ENCODE measurements around the gene TRABD2B.

The TRABD2B gene

GRCh38 chr1:47913225-47913823 is 83.9 kb downstream of the TRABD2B start:
- DNase-seq (ENCODE audit: low read depth in 2 of 3, low spot score in 2 of 3): no peak

GRCh38 chr1:47912756-47913155 is 84.4 kb downstream of the TRABD2B start:
- DNase-seq (ENCODE audit: low read depth in 2 of 3, low spot score in 2 of 3): no peak

- DNase-seq (ENCODE audit: low read depth in 2 of 3, low spot score in 2 of 3): no peak
These were observed 85.3 kb downstream of the TRABD2B start for GRCh38 chr1:47911892-47912291.

GRCh38 chr1:47911424-47911823 is 85.8 kb downstream of the TRABD2B start:
- DNase-seq (ENCODE audit: low read depth in 2 of 3, low spot score in 2 of 3): no peak

- DNase-seq (ENCODE audit: low read depth in 2 of 3, low spot score in 2 of 3): no peak
These were observed 88.9 kb downstream of the TRABD2B start for GRCh38 chr1:47908258-47908657.

GRCh38 chr1:47907177-47907528 is 90.0 kb downstream of the TRABD2B start:
- DNase-seq (ENCODE audit: low read depth in 2 of 3, low spot score in 2 of 3): no peak

GRCh38 chr1:47906527-47907176 is 90.5 kb downstream of the TRABD2B start:
- no peak for DNase-seq (ENCODE audit: low read depth in 2 of 3, low spot score in 2 of 3)

GRCh38 chr1:47906009-47906432 is 91.2 kb downstream of the TRABD2B start:
- DNase-seq (ENCODE audit: low read depth in 2 of 3, low spot score in 2 of 3): no peak

- DNase-seq (ENCODE audit: low read depth in 2 of 3, low spot score in 2 of 3): no peak
These were observed 93.5 kb downstream of the TRABD2B start for GRCh38 chr1:47903723-47904122.

GRCh38 chr1:47901001-47901575 is 96.1 kb downstream of the TRABD2B start:
- DNase-seq (ENCODE audit: low read depth in 2 of 3, low spot score in 2 of 3): no peak

- DNase-seq (ENCODE audit: low read depth in 2 of 3, low spot score in 2 of 3): no peak
These were observed 98.9 kb downstream of the TRABD2B start for GRCh38 chr1:47898133-47898845.

- no peak for DNase-seq (ENCODE audit: low read depth in 2 of 3, low spot score in 2 of 3)
These were observed 101.7 kb downstream of the TRABD2B start for GRCh38 chr1:47895279-47896125.

GRCh38 chr1:47894410-47895278 is 102.5 kb downstream of the TRABD2B start:
- no peak for DNase-seq (ENCODE audit: low read depth in 2 of 3, low spot score in 2 of 3)

GRCh38 chr1:47893412-47893811 is 103.8 kb downstream of the TRABD2B start:
- DNase-seq (ENCODE audit: low read depth in 2 of 3, low spot score in 2 of 3): no peak

GRCh38 chr1:47890779-47891178 is 106.4 kb downstream of the TRABD2B start:
- DNase-seq (ENCODE audit: low read depth in 2 of 3, low spot score in 2 of 3): no peak

GRCh38 chr1:47888294-47888629 is 108.9 kb downstream of the TRABD2B start:
- DNase-seq (ENCODE audit: low read depth in 2 of 3, low spot score in 2 of 3): no peak

GRCh38 chr1:47887475-47888293 is 109.5 kb downstream of the TRABD2B start:
- DNase-seq (ENCODE audit: low read depth in 2 of 3, low spot score in 2 of 3): no peak

GRCh38 chr1:47887060-47887459 is 110.1 kb downstream of the TRABD2B start:
- DNase-seq (ENCODE audit: low read depth in 2 of 3, low spot score in 2 of 3): no peak

GRCh38 chr1:47886141-47886540 is 111.0 kb downstream of the TRABD2B start:
- DNase-seq (ENCODE audit: low read depth in 2 of 3, low spot score in 2 of 3): no peak
